ENCODE measurements around the gene TM7SF2.

TM7SF2 gene

GRCh38 chr11:65084598-65085375 lies 26.9 kb upstream of the TM7SF2 start:
- H3K27me3 ChIP-seq (ENCODE audit: low read depth, low read length) = no peaks in the 10 kb centered on the region
- H3K4me2 ChIP-seq (ENCODE audit: low read length) = peak overlapping the region; percentile 99
- peaks cover 52% of the 10 kb centered on the region for H3K36me3 ChIP-seq (replicated peaks; ENCODE audit: low read depth, low read length)
- peaks cover 16% of the 10 kb centered on the region for H3K4me1 ChIP-seq (ENCODE audit: low read length)
- H3K9me3 ChIP-seq (ENCODE audit: insufficient read depth, low read length) = no peaks in the 10 kb centered on the region
- H3K4me3 ChIP-seq (ENCODE audit: low read length) = peak overlapping the region; percentile 97
- TF ChIP-seq EZH2phosphoT487 (IDR thresholded peaks at IDR 0.05; ENCODE audit: low read depth) = no peak
- TF ChIP-seq, protein P1, sequence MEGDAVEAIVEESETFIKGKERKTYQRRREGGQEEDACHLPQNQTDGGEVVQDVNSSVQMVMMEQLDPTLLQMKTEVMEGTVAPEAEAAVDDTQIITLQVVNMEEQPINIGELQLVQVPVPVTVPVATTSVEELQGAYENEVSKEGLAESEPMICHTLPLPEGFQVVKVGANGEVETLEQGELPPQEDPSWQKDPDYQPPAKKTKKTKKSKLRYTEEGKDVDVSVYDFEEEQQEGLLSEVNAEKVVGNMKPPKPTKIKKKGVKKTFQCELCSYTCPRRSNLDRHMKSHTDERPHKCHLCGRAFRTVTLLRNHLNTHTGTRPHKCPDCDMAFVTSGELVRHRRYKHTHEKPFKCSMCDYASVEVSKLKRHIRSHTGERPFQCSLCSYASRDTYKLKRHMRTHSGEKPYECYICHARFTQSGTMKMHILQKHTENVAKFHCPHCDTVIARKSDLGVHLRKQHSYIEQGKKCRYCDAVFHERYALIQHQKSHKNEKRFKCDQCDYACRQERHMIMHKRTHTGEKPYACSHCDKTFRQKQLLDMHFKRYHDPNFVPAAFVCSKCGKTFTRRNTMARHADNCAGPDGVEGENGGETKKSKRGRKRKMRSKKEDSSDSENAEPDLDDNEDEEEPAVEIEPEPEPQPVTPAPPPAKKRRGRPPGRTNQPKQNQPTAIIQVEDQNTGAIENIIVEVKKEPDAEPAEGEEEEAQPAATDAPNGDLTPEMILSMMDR (IDR thresholded peaks at IDR 0.05; ENCODE audit: low read depth, low read length) = no peak
- H2AFZ ChIP-seq (ENCODE audit: low read depth, low read length) = 0 out of 2 replicates have a peak overlapping the region, but pooled peaks have one; percentile 76
- H3K79me2 ChIP-seq (ENCODE audit: low read length) = peaks cover 54% of the 10 kb centered on the region
- peaks cover 3% of the 10 kb centered on the region; the same call in 1 of the 2 replicates for H4K20me1 ChIP-seq (ENCODE audit: insufficient read depth, low read length)
- peak overlapping the region; percentile 74 for H3K27ac ChIP-seq (ENCODE audit: low read length)
- H3K9ac ChIP-seq (ENCODE audit: low read length) = peak overlapping the region; percentile 97

- Histone ChIP-seq H3K4me2 (ENCODE audit: low read length) (no peak overlapping the region), H3K79me2 (ENCODE audit: low read length) (peaks cover 49% of the 10 kb centered on the region), H3K4me1 (ENCODE audit: low read length) (peaks cover 16% of the 10 kb centered on the region), H3K4me3 (ENCODE audit: low read length) (no peak overlapping the region), H3K27me3 (ENCODE audit: low read depth, low read length) (no peaks in the 10 kb centered on the region), H3K27ac (ENCODE audit: low read length) (no peak overlapping the region), H3K9ac (ENCODE audit: low read length) (no peak overlapping the region), H2AFZ (ENCODE audit: low read depth, low read length) (no peak overlapping the region), H3K36me3 (replicated peaks; ENCODE audit: low read depth, low read length) (peaks cover 48% of the 10 kb centered on the region), H3K9me3 (ENCODE audit: insufficient read depth, low read length) (no peaks in the 10 kb centered on the region), H4K20me1 (ENCODE audit: insufficient read depth, low read length) (peaks cover 3% of the 10 kb centered on the region; the same call in 1 of the 2 replicates)
- TF ChIP-seq, protein P1 (IDR thresholded peaks at IDR 0.05; ENCODE audit: low read depth, low read length) = no peak
- no peak for TF ChIP-seq EZH2phosphoT487 (IDR thresholded peaks at IDR 0.05; ENCODE audit: low read depth)
Observed at GRCh38 chr11:65085446-65085845, 26.2 kb upstream of the TM7SF2 start.

DNA sequence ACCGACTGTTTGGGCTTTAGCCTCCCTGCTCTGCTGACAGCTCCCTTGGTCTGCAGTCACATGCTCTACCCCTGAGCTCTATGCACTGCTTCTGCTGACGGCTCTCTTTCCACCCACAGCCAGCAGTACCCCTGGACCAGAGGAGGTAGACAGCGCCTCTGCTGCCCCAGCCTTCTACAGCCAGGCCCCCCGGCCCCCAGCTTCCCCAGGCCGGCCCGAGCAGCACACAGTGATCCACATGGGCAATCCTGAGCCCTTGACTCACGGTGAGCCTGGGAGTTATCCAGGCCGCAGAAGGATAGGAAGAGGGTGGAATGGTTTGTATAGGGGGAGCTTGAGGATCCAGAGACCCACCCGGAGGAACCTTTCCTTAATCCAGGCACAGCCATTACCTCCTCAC lies 24.9 kb upstream of the TM7SF2 start:
- Histone ChIP-seq H3K9me3 (ENCODE audit: insufficient read depth, low read length) (no peaks in the 10 kb centered on the region), H3K4me1 (ENCODE audit: low read length) (peaks cover 13% of the 10 kb centered on the region), H3K27ac (ENCODE audit: low read length) (no peak overlapping the region), H3K4me2 (ENCODE audit: low read length) (no peak overlapping the region), H3K79me2 (ENCODE audit: low read length) (peaks cover 38% of the 10 kb centered on the region), H2AFZ (ENCODE audit: low read depth, low read length) (no peak overlapping the region), H4K20me1 (ENCODE audit: insufficient read depth, low read length) (peaks cover 3% of the 10 kb centered on the region; the same call in 1 of the 2 replicates), H3K36me3 (replicated peaks; ENCODE audit: low read depth, low read length) (peaks cover 37% of the 10 kb centered on the region), H3K27me3 (ENCODE audit: low read depth, low read length) (no peaks in the 10 kb centered on the region), H3K4me3 (ENCODE audit: low read length) (no peak overlapping the region), H3K9ac (ENCODE audit: low read length) (no peak overlapping the region)
- TF ChIP-seq, protein P1 (IDR thresholded peaks at IDR 0.05; ENCODE audit: low read depth, low read length) = no peak
- TF ChIP-seq EZH2phosphoT487 (IDR thresholded peaks at IDR 0.05; ENCODE audit: low read depth) = no peak

DNA sequence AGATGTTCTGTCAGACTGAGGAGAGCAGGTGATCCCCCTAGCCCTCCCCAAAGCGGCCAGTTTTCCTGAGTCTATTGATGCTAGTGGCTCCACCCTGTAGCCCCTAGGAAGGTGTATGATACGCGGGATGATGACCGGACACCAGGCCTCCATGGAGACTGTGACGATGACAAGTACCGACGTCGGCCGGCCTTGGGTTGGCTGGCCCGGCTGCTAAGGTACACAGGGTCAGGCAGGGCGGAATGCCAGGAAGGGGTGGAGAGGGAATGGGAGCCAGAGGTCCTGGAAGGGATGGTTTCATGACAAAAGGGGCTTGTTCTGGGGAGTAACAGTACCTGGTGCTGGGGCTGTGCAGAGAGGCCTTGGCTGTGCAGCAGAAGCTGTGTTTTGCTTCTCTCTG lies 24.5 kb upstream of the TM7SF2 start:
- no peak overlapping the region for H3K9ac ChIP-seq (ENCODE audit: low read length)
- peaks cover 16% of the 10 kb centered on the region for H3K4me1 ChIP-seq (ENCODE audit: low read length)
- no peak overlapping the region for H3K4me2 ChIP-seq (ENCODE audit: low read length)
- H2AFZ ChIP-seq (ENCODE audit: low read depth, low read length) = no peak overlapping the region
- peaks cover 3% of the 10 kb centered on the region; the same call in 1 of the 2 replicates for H4K20me1 ChIP-seq (ENCODE audit: insufficient read depth, low read length)
- peaks cover 33% of the 10 kb centered on the region for H3K36me3 ChIP-seq (replicated peaks; ENCODE audit: low read depth, low read length)
- peaks cover 34% of the 10 kb centered on the region for H3K79me2 ChIP-seq (ENCODE audit: low read length)
- H3K4me3 ChIP-seq (ENCODE audit: low read length) = no peak overlapping the region
- TF ChIP-seq, protein P1 (IDR thresholded peaks at IDR 0.05; ENCODE audit: low read depth, low read length) = no peak
- no peak for TF ChIP-seq EZH2phosphoT487 (IDR thresholded peaks at IDR 0.05; ENCODE audit: low read depth)
- no peaks in the 10 kb centered on the region for H3K9me3 ChIP-seq (ENCODE audit: insufficient read depth, low read length)
- no peak overlapping the region for H3K27ac ChIP-seq (ENCODE audit: low read length)
- H3K27me3 ChIP-seq (ENCODE audit: low read depth, low read length) = no peaks in the 10 kb centered on the region

Data from OCI-LY3 (cell line).